ENCODE results near the gene OSGEP. TPM values are rescaled to one million over a fixed set of nuclear protein-coding genes. Genes with fewer than 3 reads are reported as not detected.
A peak's percentile ranks its signal among the peaks of the same experiment; 100 is the strongest.

OSGEP gene
- total and polyA plus RNA-seq, 2 of the 13 experiments (the other 11 are each of a cell fraction or from before 2014, with no cell fraction given) = 39.7 to 41.1 TPM

GRCh38 chr14:20455355-20456300 lies 1.0 kb upstream of the OSGEP start (continued):
- 0 out of 2 replicates have a peak, but pooled peaks have one; percentile 50 for TF ChIP-seq AHDC1 (CRISPR knock-in tag; IDR thresholded peaks at IDR 0.05; ENCODE audit: borderline replicate concordance)
- peak; percentile 89 for TF ChIP-seq CHD2 (IDR thresholded peaks at IDR 0.05; ENCODE audit: low read depth, low read length)
- peak; percentile 5; the same call in 1 of the 2 replicates for TF ChIP-seq SMC3 (IDR thresholded peaks at IDR 0.05; ENCODE audit: low read length)
- peak; percentile 61; the same call in 1 of the 2 replicates for TF ChIP-seq ZNF816 (CRISPR knock-in tag; IDR thresholded peaks at IDR 0.05; ENCODE audit: borderline replicate concordance)
- TF ChIP-seq KLF12 (CRISPR knock-in tag; IDR thresholded peaks at IDR 0.05; ENCODE audit: borderline replicate concordance) = 0 out of 2 replicates have a peak, but pooled peaks have one; percentile 2
- TF ChIP-seq KDM5A (IDR thresholded peaks at IDR 0.05; ENCODE audit: borderline replicate concordance, low read length) = peak; percentile 21
- no peak for TF ChIP-seq PAX8 (CRISPR knock-in tag; IDR thresholded peaks at IDR 0.05; ENCODE audit: borderline replicate concordance)
- peak; percentile 57; the same call in 1 of the 2 replicates for TF ChIP-seq EEA1 (CRISPR knock-in tag; IDR thresholded peaks at IDR 0.05; ENCODE audit: borderline replicate concordance)
- 0 out of 2 replicates have a peak, but pooled peaks have one; percentile 3 for TF ChIP-seq TMF1 (CRISPR knock-in tag; IDR thresholded peaks at IDR 0.05; ENCODE audit: low read depth)
- TF ChIP-seq ZFX (CRISPR knock-in tag; IDR thresholded peaks at IDR 0.05; ENCODE audit: low read depth) = 0 out of 2 replicates have a peak, but pooled peaks have one; percentile 47
- TF ChIP-seq ZFP91 (CRISPR knock-in tag; IDR thresholded peaks at IDR 0.05; ENCODE audit: borderline replicate concordance) = peak; percentile 36
- TF ChIP-seq ZBTB2 (CRISPR knock-in tag; IDR thresholded peaks at IDR 0.05; ENCODE audit: low read depth) = no peak
- no peak; the same call in 1 of the 2 replicates for TF ChIP-seq RCOR2 (CRISPR knock-in tag; IDR thresholded peaks at IDR 0.05)
- peak; percentile 89; the same call in 1 of the 2 replicates for TF ChIP-seq EED (CRISPR knock-in tag; IDR thresholded peaks at IDR 0.05)
- no peak for TF ChIP-seq MXD4 (CRISPR knock-in tag; IDR thresholded peaks at IDR 0.05)
- no peak for TF ChIP-seq MIER2 (CRISPR knock-in tag; IDR thresholded peaks at IDR 0.05)
- TF ChIP-seq RBFOX2 (IDR thresholded peaks at IDR 0.05; ENCODE audit: low read depth, low read length) = peak; percentile 66; the same call in 1 of the 2 replicates
- TF ChIP-seq ZBTB43 (CRISPR knock-in tag; conservative IDR thresholded peaks at IDR 0.05) = peak; percentile 5; the same call in 1 of the 2 replicates
